ENCODE data around the gene ATXN7L3. TPM values are rescaled to one million over a fixed set of nuclear protein-coding genes. Genes with fewer than 3 reads are reported as not detected.

The ATXN7L3 gene
- total and polyA plus RNA-seq, 9 of the 15 experiments (the other 6 are each of a cell fraction or from before 2014, with no cell fraction given), result 0.62 to 66.1 (median 33.2) TPM

- no peak for TF ChIP-seq ZFP91 (CRISPR knock-in tag; IDR thresholded peaks at IDR 0.05)
- TF ChIP-seq HLTF (IDR thresholded peaks at IDR 0.05), result no peak
- TF ChIP-seq ZNF347 (CRISPR knock-in tag; IDR thresholded peaks at IDR 0.05; ENCODE audit: low read depth), result no peak
- peak; percentile 96 for TF ChIP-seq DEAF1 (CRISPR knock-in tag; IDR thresholded peaks at IDR 0.05)
- TF ChIP-seq EP300 (IDR thresholded peaks at IDR 0.05; ENCODE audit: low read length), result peak; percentile 28; the same call in 1 of the 2 replicates
- peak; percentile 77 for TF ChIP-seq ZFX (CRISPR knock-in tag; IDR thresholded peaks at IDR 0.05)
- TF ChIP-seq PTRF (tag; IDR thresholded peaks at IDR 0.05), result no peak
- TF ChIP-seq LARP7 (IDR thresholded peaks at IDR 0.05), result no peak
- no peak; the same call in 1 of the 2 replicates for TF ChIP-seq CEBPG (CRISPR knock-in tag; IDR thresholded peaks at IDR 0.05)
- TF ChIP-seq CEBPG (tag; conservative IDR thresholded peaks at IDR 0.05 in 1 of 2, IDR thresholded peaks at IDR 0.05 in 1 of 2), result no peak
- TF ChIP-seq PHTF2 (CRISPR knock-in tag; IDR thresholded peaks at IDR 0.05), result no peak
- TF ChIP-seq THRB (CRISPR knock-in tag; conservative IDR thresholded peaks at IDR 0.05), result no peak
- no peak for TF ChIP-seq PKNOX1 (IDR thresholded peaks at IDR 0.05)
- no peak for TF ChIP-seq ZNF184 (CRISPR knock-in tag; IDR thresholded peaks at IDR 0.05)
- TF ChIP-seq SNAPC5 (CRISPR knock-in tag; IDR thresholded peaks at IDR 0.05), result no peak
- TF ChIP-seq ZNF699 (CRISPR knock-in tag; IDR thresholded peaks at IDR 0.05; ENCODE audit: insufficient replicate concordance), result no peak
- peak; percentile 80 for TF ChIP-seq SETDB1 (IDR thresholded peaks at IDR 0.05; ENCODE audit: low read length)
- no peak for TF ChIP-seq ZBTB17 (CRISPR knock-in tag; IDR thresholded peaks at IDR 0.05)
- peak; percentile 66 for TF ChIP-seq RBM22 (IDR thresholded peaks at IDR 0.05; ENCODE audit: low read depth, low read length, poor library complexity, severe bottlenecking)
- no peak for TF ChIP-seq ZNF280A (IDR thresholded peaks at IDR 0.05; ENCODE audit: low read depth, partially characterized antibody)
Observed at GRCh38 chr17:44210342-44211192, 10.9 kb upstream of the ATXN7L3 start (continued).

Measured in K562 (cell line).